ENCODE data around the gene VRK3. TPM values are rescaled to one million over a fixed set of nuclear protein-coding genes. Genes with fewer than 3 reads are reported as not detected.

The VRK3 gene
- total RNA-seq, 2 experiments from 2014 or later: 65.1 to 65.4 TPM

DNA sequence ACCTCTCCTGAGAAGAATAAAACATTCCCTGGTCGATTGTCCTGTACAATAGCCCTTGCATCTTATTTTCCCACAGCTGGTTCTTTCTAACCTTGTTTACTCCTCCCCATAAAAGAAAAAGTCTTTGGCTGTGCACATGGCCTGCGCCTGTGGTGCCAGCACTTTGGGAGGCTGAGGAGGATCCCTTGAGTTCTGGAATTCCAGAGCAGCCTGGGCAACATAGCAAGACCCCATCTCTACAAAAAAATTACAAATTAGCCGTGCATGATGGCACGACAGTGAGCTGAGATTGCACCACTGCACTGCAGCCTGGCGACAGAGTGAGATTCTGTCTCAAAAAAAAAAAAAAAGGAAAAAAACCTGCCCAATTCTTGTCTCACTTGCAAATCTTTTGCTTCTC lies 88.6 kb downstream of the VRK3 start:
- H3K27ac Mint-ChIP-seq: no peak overlapping the region
- Histone ChIP-seq H3K9me3 (ENCODE audit: control insufficient read depth in 1 of 2, insufficient read depth in 1 of 2, low read length in 2 of 2) (no peaks in the 10 kb centered on the region), H3K27me3 (ENCODE audit: control insufficient read depth in 1 of 2, insufficient read depth in 2 of 2, low read length in 2 of 2) (no peaks in the 10 kb centered on the region), H3K27ac (ENCODE audit: low read depth in 1 of 2, low read length in 2 of 2) (no peak overlapping the region), H3K4me1 (ENCODE audit: insufficient read depth, low read length) (peaks cover 27% of the 10 kb centered on the region), H3K4me3 (ENCODE audit: low read length) (no peak overlapping the region), H3K36me3 (ENCODE audit: insufficient read depth, low read length) (no peaks in the 10 kb centered on the region)
- POLR2A ChIA-PET: no interaction called here
- peaks cover 29% of the 10 kb centered on the region for H3K4me1 Mint-ChIP-seq (ENCODE audit: low read depth)
- DNase-seq (no peak), ATAC-seq (ENCODE audit: poor library complexity) (no peak)
- H3K36me3 Mint-ChIP-seq (ENCODE audit: low read depth): no peaks in the 10 kb centered on the region
- CTCF ChIA-PET: interaction anchor here (0.7 to 2.2 kb wide), 2 partner anchors 47 to 50 kb away, joined by 3 to 10 read pairs; no protein-coding TSS in a partner anchor
- H3K9me3 Mint-ChIP-seq: no peaks in the 10 kb centered on the region
- H3K4me3 Mint-ChIP-seq: peak overlapping the region; percentile 8
- intact Hi-C loops (cut with DNase I, micrococcal nuclease): no loop called here
- no peaks in the 10 kb centered on the region for H3K27me3 Mint-ChIP-seq
- TF ChIP-seq, protein P1, sequence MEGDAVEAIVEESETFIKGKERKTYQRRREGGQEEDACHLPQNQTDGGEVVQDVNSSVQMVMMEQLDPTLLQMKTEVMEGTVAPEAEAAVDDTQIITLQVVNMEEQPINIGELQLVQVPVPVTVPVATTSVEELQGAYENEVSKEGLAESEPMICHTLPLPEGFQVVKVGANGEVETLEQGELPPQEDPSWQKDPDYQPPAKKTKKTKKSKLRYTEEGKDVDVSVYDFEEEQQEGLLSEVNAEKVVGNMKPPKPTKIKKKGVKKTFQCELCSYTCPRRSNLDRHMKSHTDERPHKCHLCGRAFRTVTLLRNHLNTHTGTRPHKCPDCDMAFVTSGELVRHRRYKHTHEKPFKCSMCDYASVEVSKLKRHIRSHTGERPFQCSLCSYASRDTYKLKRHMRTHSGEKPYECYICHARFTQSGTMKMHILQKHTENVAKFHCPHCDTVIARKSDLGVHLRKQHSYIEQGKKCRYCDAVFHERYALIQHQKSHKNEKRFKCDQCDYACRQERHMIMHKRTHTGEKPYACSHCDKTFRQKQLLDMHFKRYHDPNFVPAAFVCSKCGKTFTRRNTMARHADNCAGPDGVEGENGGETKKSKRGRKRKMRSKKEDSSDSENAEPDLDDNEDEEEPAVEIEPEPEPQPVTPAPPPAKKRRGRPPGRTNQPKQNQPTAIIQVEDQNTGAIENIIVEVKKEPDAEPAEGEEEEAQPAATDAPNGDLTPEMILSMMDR (IDR thresholded peaks at IDR 0.05): no peak

DNA sequence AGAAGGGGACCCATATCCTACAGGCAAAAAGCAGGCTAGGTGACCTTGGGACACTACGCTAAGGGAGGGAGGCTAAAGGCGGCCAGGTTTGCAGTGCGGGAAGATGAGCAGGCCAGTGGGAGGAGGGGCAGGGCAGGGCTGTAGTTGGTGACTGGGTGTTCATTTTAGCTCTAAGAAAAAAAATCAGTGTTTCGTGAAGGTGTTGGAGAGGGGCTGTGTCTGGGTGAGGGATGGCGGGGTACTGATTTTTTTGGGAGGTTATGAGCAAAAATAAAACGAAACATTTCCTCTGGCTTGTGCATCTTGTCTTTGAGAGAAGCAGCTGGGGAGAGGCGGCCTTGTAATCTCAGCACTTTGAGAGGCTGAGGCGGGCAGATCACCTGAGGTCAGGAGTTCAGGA lies 91.5 kb downstream of the VRK3 start:
- peaks cover 43% of the 10 kb centered on the region for H3K4me1 Mint-ChIP-seq (ENCODE audit: low read depth)
- no peak overlapping the region for H3K4me3 Mint-ChIP-seq
- H3K27me3 ChIP-seq (ENCODE audit: control insufficient read depth in 1 of 2, insufficient read depth in 2 of 2, low read length in 2 of 2): no peaks in the 10 kb centered on the region

DNA sequence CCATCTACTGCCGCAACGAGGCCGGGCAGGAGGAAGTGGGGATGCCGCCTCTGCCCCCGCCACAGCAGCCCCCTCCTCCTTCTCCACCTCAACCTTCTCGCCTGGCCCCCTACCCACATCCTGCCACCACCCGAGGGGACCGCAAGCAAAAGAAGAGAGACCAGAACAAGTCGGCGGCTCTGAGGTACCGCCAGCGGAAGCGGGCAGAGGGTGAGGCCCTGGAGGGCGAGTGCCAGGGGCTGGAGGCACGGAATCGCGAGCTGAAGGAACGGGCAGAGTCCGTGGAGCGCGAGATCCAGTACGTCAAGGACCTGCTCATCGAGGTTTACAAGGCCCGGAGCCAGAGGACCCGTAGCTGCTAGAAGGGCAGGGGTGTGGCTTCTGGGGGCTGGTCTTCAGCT lies 92.4 kb downstream of the VRK3 start:
- ChIA-PET POLR2A (no interaction called here), CTCF (no interaction called here)
- Histone ChIP-seq H3K36me3 (ENCODE audit: insufficient read depth, low read length) (peaks cover under 1% of the 10 kb centered on the region), H3K4me3 (ENCODE audit: low read length) (peak overlapping the region; percentile 39), H3K9me3 (ENCODE audit: control insufficient read depth in 1 of 2, insufficient read depth in 1 of 2, low read length in 2 of 2) (peaks cover 0 to 4% of the 10 kb centered on the region in 2 experiments), H3K27ac (ENCODE audit: low read depth in 1 of 2, low read length in 2 of 2) (peak overlapping the region in 1 of 2 donors; percentile 29), H3K27me3 (ENCODE audit: control insufficient read depth in 1 of 2, insufficient read depth in 2 of 2, low read length in 2 of 2) (no peaks in the 10 kb centered on the region), H3K4me1 (ENCODE audit: insufficient read depth, low read length) (peaks cover 55% of the 10 kb centered on the region)
- Mint-ChIP-seq H3K27me3 (peaks cover 5% of the 10 kb centered on the region), H3K9me3 (no peaks in the 10 kb centered on the region), H3K36me3 (ENCODE audit: low read depth) (peaks cover 19% of the 10 kb centered on the region), H3K4me3 (peak overlapping the region; percentile 54), H3K27ac (no peak overlapping the region), H3K4me1 (ENCODE audit: low read depth) (peaks cover 49% of the 10 kb centered on the region)
- ATAC-seq (ENCODE audit: poor library complexity): no peak
- TF ChIP-seq, protein P1 (IDR thresholded peaks at IDR 0.05): no peak
- DNase-seq: peak in 13 of 14 experiments; percentile 14 to 78 (median 45)
- intact Hi-C loops (cut with DNase I, micrococcal nuclease): loop anchor here (5.0 kb wide), 2 partner anchors 35 to 580 kb away; partner anchors contain the start of genes ASPDH (in 1 of the 2), IL4I1 (in 1 of the 2) and JOSD2 (in 1 of the 2)

More for the DNA sequence above, 91.5 kb downstream of the VRK3 start:
- Histone ChIP-seq H3K27ac (ENCODE audit: low read depth in 1 of 2, low read length in 2 of 2) (no peak overlapping the region), H3K4me3 (ENCODE audit: low read length) (no peak overlapping the region), H3K4me1 (ENCODE audit: insufficient read depth, low read length) (peaks cover 51% of the 10 kb centered on the region), H3K36me3 (ENCODE audit: insufficient read depth, low read length) (no peaks in the 10 kb centered on the region), H3K9me3 (ENCODE audit: control insufficient read depth in 1 of 2, insufficient read depth in 1 of 2, low read length in 2 of 2) (peaks cover 0 to 4% of the 10 kb centered on the region in 2 experiments)
- Mint-ChIP-seq H3K27ac (no peak overlapping the region), H3K9me3 (no peaks in the 10 kb centered on the region), H3K36me3 (ENCODE audit: low read depth) (peaks cover 14% of the 10 kb centered on the region), H3K27me3 (peaks cover 5% of the 10 kb centered on the region)
- intact Hi-C loops (cut with DNase I, micrococcal nuclease): loop anchor here (5.0 kb wide), 2 partner anchors 36 to 579 kb away; partner anchors contain the start of genes ASPDH (in 1 of the 2), IL4I1 (in 1 of the 2) and JOSD2 (in 1 of the 2)
- no peak for DNase-seq
- ChIA-PET POLR2A (no interaction called here), CTCF (no interaction called here)
- no peak for ATAC-seq (ENCODE audit: poor library complexity)
- TF ChIP-seq, protein P1 (IDR thresholded peaks at IDR 0.05): no peak

Data from CD4-positive, alpha-beta T cell (primary cell).